ENCODE results near the gene UBE2R2. TPM values are rescaled to one million over a fixed set of nuclear protein-coding genes. Genes with fewer than 3 reads are reported as not detected.
A peak's percentile ranks its signal among the peaks of the same experiment; 100 is the strongest.
"Not testable (repeated sequence)": the region's sequence is repeated elsewhere in the genome, so short reads cannot be mapped to it uniquely, and the experiment has no call there.

Gene UBE2R2, protein sequence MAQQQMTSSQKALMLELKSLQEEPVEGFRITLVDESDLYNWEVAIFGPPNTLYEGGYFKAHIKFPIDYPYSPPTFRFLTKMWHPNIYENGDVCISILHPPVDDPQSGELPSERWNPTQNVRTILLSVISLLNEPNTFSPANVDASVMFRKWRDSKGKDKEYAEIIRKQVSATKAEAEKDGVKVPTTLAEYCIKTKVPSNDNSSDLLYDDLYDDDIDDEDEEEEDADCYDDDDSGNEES
- 10 to 100 TPM; 46.7 to 47.4 TPM for total RNA-seq

GRCh38 chr9:33816327-33817252, at the start of gene UBE2R2:
TSS of gene UBE2R2 (plus strand) at chr9:33817160. CDS start at chr9:33817758, 598 bp downstream.
- Mint-ChIP-seq H3K36me3 (ENCODE audit: low read depth) (peaks cover 13% of the 10 kb centered on the region), H3K27ac (peak within 1 kb of the TSS; percentile 97), H3K27me3 (no peaks in the 10 kb centered on the region), H3K4me1 (ENCODE audit: low read depth) (peaks cover 48% of the 10 kb centered on the region), H3K9me3 (no peaks in the 10 kb centered on the region), H3K4me3 (peak within 1 kb of the TSS; percentile 89)
- CTCF ChIA-PET: interaction anchor here (1.0 to 1.4 kb wide), 2 partner anchors 19 to 104 kb away, joined by 3 to 4 read pairs; no protein-coding TSS in a partner anchor
- peak; percentile 93 for DNase-seq
- POLR2A ChIA-PET: interaction anchor here (0.9 to 2.4 kb wide), 4 partner anchors 9 to 232 kb away, joined by 3 to 9 read pairs (median 6); partner anchors contain the start of gene UBAP2
- peak; percentile 81 for ATAC-seq
- TF ChIP-seq, protein P1, sequence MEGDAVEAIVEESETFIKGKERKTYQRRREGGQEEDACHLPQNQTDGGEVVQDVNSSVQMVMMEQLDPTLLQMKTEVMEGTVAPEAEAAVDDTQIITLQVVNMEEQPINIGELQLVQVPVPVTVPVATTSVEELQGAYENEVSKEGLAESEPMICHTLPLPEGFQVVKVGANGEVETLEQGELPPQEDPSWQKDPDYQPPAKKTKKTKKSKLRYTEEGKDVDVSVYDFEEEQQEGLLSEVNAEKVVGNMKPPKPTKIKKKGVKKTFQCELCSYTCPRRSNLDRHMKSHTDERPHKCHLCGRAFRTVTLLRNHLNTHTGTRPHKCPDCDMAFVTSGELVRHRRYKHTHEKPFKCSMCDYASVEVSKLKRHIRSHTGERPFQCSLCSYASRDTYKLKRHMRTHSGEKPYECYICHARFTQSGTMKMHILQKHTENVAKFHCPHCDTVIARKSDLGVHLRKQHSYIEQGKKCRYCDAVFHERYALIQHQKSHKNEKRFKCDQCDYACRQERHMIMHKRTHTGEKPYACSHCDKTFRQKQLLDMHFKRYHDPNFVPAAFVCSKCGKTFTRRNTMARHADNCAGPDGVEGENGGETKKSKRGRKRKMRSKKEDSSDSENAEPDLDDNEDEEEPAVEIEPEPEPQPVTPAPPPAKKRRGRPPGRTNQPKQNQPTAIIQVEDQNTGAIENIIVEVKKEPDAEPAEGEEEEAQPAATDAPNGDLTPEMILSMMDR (IDR thresholded peaks at IDR 0.05): no peak
- intact Hi-C loops (cut with micrococcal nuclease): no loop called here

- POLR2A ChIA-PET; intact Hi-C loops (cut with micrococcal nuclease); DNase-seq; CTCF ChIA-PET; H3K36me3 Mint-ChIP-seq (ENCODE audit: low read depth); H3K27me3 Mint-ChIP-seq; H3K4me3 Mint-ChIP-seq; H3K9me3 Mint-ChIP-seq; H3K27ac Mint-ChIP-seq; H3K4me1 Mint-ChIP-seq (ENCODE audit: low read depth): not testable (repeated sequence)
- peak; percentile 69 for ATAC-seq
Observed at GRCh38 chr9:33770156-33770880, 46.6 kb upstream of the UBE2R2 start.

DNA sequence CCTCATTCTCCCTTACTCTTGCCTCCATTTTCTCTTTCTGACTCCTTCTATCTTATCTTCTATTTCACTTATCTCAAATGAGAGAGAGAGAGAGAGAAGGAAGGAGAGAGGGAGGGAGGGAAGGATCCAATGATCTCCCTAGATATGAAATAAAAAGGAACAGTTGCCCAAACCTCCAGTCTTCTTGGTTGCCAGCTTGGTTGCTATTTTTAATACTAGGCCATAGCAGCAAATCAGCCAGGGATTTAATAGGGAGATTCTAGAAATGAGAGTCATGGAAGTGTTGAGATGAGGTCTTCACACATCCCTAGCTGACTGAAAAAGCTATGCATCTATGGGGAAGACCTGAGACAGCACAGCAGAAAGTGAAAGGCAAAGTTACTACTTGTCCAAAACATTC, 43.8 kb upstream of the UBE2R2 start:
- ATAC-seq; H3K27me3 Mint-ChIP-seq; H3K27ac Mint-ChIP-seq; POLR2A ChIA-PET; H3K4me3 Mint-ChIP-seq; H3K9me3 Mint-ChIP-seq; H3K4me1 Mint-ChIP-seq (ENCODE audit: low read depth); H3K36me3 Mint-ChIP-seq (ENCODE audit: low read depth); DNase-seq; intact Hi-C loops (cut with micrococcal nuclease): not testable (repeated sequence)
- CTCF ChIA-PET: interaction anchor here (0.9 kb wide), 1 partner anchor 51 kb away, joined by 3 read pairs; no protein-coding TSS in a partner anchor

GRCh38 chr9:33774074-33774659, 42.8 kb upstream of the UBE2R2 start:
- POLR2A ChIA-PET; DNase-seq; CTCF ChIA-PET; intact Hi-C loops (cut with micrococcal nuclease); H3K36me3 Mint-ChIP-seq (ENCODE audit: low read depth); H3K27ac Mint-ChIP-seq; ATAC-seq; H3K9me3 Mint-ChIP-seq; H3K4me3 Mint-ChIP-seq; H3K4me1 Mint-ChIP-seq (ENCODE audit: low read depth); H3K27me3 Mint-ChIP-seq: not testable (repeated sequence)

DNA sequence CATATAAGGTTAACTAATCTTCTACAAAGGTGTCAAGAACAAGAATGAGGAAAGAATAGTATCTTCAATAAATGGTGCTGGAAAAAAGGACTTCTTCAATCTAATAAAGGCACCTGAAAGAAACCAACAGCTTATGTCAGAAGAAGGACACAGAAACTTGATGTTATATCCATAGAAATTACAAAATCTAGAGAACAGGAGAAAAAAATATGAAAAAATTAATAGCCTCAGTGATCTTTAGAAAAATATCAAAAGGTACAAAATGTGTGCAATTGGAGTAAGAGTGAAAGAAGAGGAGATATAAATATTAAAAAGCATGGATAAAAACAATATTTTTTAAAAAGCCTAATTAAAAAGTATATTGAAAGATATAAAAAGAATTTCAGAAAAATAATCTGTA, 40.4 kb upstream of the UBE2R2 start:
- Mint-ChIP-seq H3K27ac (no peak overlapping the region), H3K4me1 (ENCODE audit: low read depth) (peaks cover 3% of the 10 kb centered on the region), H3K9me3 (no peaks in the 10 kb centered on the region), H3K4me3 (no peak overlapping the region), H3K27me3 (peaks cover 3% of the 10 kb centered on the region), H3K36me3 (ENCODE audit: low read depth) (no peaks in the 10 kb centered on the region)
- no peak for ATAC-seq
- intact Hi-C loops (cut with micrococcal nuclease): loop anchor here (5.0 kb wide), 1 partner anchor 34 kb away; no protein-coding TSS in a partner anchor
- no peak for DNase-seq
- ChIA-PET POLR2A (no interaction called here), CTCF (interaction anchor here (1.0 to 1.2 kb wide), 3 partner anchors 27 to 54 kb away, joined by 3 to 4 read pairs (median 3); no protein-coding TSS in a partner anchor)
- TF ChIP-seq, protein P1 (IDR thresholded peaks at IDR 0.05): no peak
